CD4-positive, alpha-beta T cell treated with Interleukin-6 at 100 ng/mL for 8 hours (primary cell): ENCODE measurements around the gene SMIM20.
"Not testable (repeated sequence)": the region's sequence is repeated elsewhere in the genome, so short reads cannot be mapped to it uniquely, and the experiment has no call there.

Experiments used
- DNase-seq: peaks from one replicate; pipeline ENCODE4 v3.0.0-alpha.2; 2020; ENCODE audit warnings: mixed read lengths, low spot score

The SMIM20 gene

GRCh38 chr4:25890571-25891485, 23.2 kb upstream of the SMIM20 start:
- DNase-seq, result no peak

GRCh38 chr4:25892796-25893195, 21.2 kb upstream of the SMIM20 start:
- DNase-seq, result no peak

GRCh38 chr4:25896776-25897539, 17.1 kb upstream of the SMIM20 start:
- DNase-seq, result no peak

- no peak for DNase-seq
These were observed 13.7 kb upstream of the SMIM20 start for GRCh38 chr4:25900310-25900709.

GRCh38 chr4:25901030-25901430, 13.0 kb upstream of the SMIM20 start:
- no peak for DNase-seq

- no peak for DNase-seq
These were observed 9.9 kb upstream of the SMIM20 start for GRCh38 chr4:25903900-25904747.

GRCh38 chr4:25904748-25905082, 9.3 kb upstream of the SMIM20 start:
- DNase-seq, result no peak

GRCh38 chr4:25905371-25905770, 8.6 kb upstream of the SMIM20 start:
- no peak for DNase-seq

GRCh38 chr4:25906113-25906512, 7.9 kb upstream of the SMIM20 start:
- DNase-seq, result not testable (repeated sequence)

- no peak for DNase-seq
These were observed 5.5 kb upstream of the SMIM20 start for GRCh38 chr4:25908491-25908901.

- DNase-seq, result no peak
These were observed 2.7 kb upstream of the SMIM20 start for GRCh38 chr4:25911356-25911755.

GRCh38 chr4:25913056-25913850, 767 bp upstream of the SMIM20 start:
- peak; percentile 16 for DNase-seq

- no peak for DNase-seq
These were observed 791 bp downstream of the SMIM20 start for GRCh38 chr4:25914670-25915352.

- DNase-seq, result no peak
These were observed 1.3 kb downstream of the SMIM20 start for GRCh38 chr4:25915353-25915705.

GRCh38 chr4:25916870-25917269, 2.9 kb downstream of the SMIM20 start:
- DNase-seq, result no peak

- DNase-seq, result no peak
These were observed 5.7 kb downstream of the SMIM20 start for GRCh38 chr4:25919676-25920075.

GRCh38 chr4:25921922-25922321, 7.9 kb downstream of the SMIM20 start:
- DNase-seq, result no peak

- no peak for DNase-seq
These were observed 8.9 kb downstream of the SMIM20 start for GRCh38 chr4:25922812-25923369.

- DNase-seq, result no peak
These were observed 9.7 kb downstream of the SMIM20 start for GRCh38 chr4:25923745-25924144.

GRCh38 chr4:25925486-25926201, 11.6 kb downstream of the SMIM20 start:
- no peak for DNase-seq
